Thyroid gland (tissue), 4 donors: ENCODE measurements around the gene SLCO3A1. TPM values are rescaled to one million over a fixed set of nuclear protein-coding genes. Genes with fewer than 3 reads are reported as not detected.

Source experiments
- DNase-seq, 2 donors: peaks; one replicate each; pipeline ENCODE4 v3.0.0-alpha.2; 2019
- H3K27ac ChIP-seq, 3 donors: fragments of 200-600 bp; sonication (generic); 1 replicate in 2 of 3; 2 replicates in 1 of 3; pipeline ENCODE4 v1.5.1; 2016 to 2019; ENCODE audit warnings: mild to moderate bottlenecking in 1 of 3, moderate library complexity in 1 of 3
- H3K27me3 ChIP-seq: fragments of 200-600 bp; sonication (generic); one replicate; pipeline ENCODE4 v1.5.1; 2019
- H3K36me3 ChIP-seq, 2 donors: fragments of 200-600 bp; sonication (generic); one replicate each; pipeline ENCODE4 v1.5.1; 2016 to 2019
- H3K4me1 ChIP-seq, 2 donors: fragments of 200-600 bp; sonication (generic); one replicate each; pipeline ENCODE4 v1.5.1; 2017 to 2019
- H3K4me3 ChIP-seq, 3 donors: fragments of 200-600 bp; sonication (generic); replicated peaks in 1 of 3; 1 replicate in 2 of 3; 2 replicates in 1 of 3; pipeline ENCODE4 v1.5.1; 2016; ENCODE audit warnings: mild to moderate bottlenecking in 1 of 3
- H3K9me3 ChIP-seq: fragments of 200-600 bp; sonication (generic); one replicate; pipeline ENCODE4 v1.5.1; 2017
- POLR2A ChIP-seq, 2 donors: fragments of 450-650 bp; IDR thresholded peaks; one replicate each; pipeline ENCODE4 v1.6.1; 2017; ENCODE audit warnings: antibody characterized with exemption in 2 of 2, mild to moderate bottlenecking in 2 of 2, moderate library complexity in 1 of 2
- WGBS, 2 donors: methylation state at CpG; one replicate each; pipeline ENCODE4 v1.1.5; 2017; 5-methylcytosine and 5-hydroxymethylcytosine counted together
- intact Hi-C: fragments of 100-400 bp; cut with DNase I; formaldehyde crosslinking; loops from one replicate; pipeline ENCODE4 v1.15.1; 2023
- total RNA-seq, 4 donors: library from RNA; depleted of rRNA; stranded (reverse); fragments of >200 nt; gene quantifications; one replicate each; pipeline ENCODE4 v1.2.3, GENCODE V29; 2016
- TF ChIP-seq, protein P1 (sequence below), 6 experiments: fragments of 200-600 bp in 3 of 6; fragments of 450-650 bp in 3 of 6; sonication (generic) in 3 of 6; IDR thresholded peaks; one replicate each; pipeline ENCODE4 v1.5.1; 2016 to 2019; ENCODE audit warnings: antibody characterized with exemption in 6 of 6, mild to moderate bottlenecking in 2 of 6, inconsistent platforms in 1 of 6, moderate library complexity in 1 of 6

Gene SLCO3A1
- total RNA-seq, 4 donors from 2014 or later: 23.3 to 31.4 (median 28.0) TPM

DNA sequence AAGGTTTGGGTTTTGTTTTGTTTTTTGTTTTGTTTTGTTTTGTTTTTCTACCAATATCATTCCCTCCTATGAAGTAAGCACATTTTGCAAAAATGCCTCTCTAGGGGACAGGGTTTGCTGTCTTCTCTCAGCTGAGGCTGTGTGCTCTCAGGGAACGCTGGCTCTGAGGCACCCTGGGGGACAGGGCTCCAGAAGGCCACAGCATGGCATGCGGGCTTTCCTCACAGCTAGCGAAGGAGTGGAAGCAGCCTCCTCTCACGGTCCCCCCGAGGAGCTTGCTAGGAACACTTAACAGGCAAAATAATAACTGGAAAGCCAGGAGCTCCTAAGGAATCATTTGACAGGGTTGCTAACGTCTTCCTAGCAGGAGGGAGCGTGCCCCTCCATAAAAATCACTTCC, 312.5 kb downstream of the SLCO3A1 start:
- H3K9me3 ChIP-seq: no peaks in the 10 kb centered on the region
- no peaks in the 10 kb centered on the region for H3K4me1 ChIP-seq
- intact Hi-C loops: no loop called here
- DNase-seq: no peak
- H3K36me3 ChIP-seq: peaks cover 0 to 12% of the 10 kb centered on the region in 2 donors
- TF ChIP-seq POLR2A (IDR thresholded peaks at IDR 0.05): no peak
- TF ChIP-seq, protein P1, sequence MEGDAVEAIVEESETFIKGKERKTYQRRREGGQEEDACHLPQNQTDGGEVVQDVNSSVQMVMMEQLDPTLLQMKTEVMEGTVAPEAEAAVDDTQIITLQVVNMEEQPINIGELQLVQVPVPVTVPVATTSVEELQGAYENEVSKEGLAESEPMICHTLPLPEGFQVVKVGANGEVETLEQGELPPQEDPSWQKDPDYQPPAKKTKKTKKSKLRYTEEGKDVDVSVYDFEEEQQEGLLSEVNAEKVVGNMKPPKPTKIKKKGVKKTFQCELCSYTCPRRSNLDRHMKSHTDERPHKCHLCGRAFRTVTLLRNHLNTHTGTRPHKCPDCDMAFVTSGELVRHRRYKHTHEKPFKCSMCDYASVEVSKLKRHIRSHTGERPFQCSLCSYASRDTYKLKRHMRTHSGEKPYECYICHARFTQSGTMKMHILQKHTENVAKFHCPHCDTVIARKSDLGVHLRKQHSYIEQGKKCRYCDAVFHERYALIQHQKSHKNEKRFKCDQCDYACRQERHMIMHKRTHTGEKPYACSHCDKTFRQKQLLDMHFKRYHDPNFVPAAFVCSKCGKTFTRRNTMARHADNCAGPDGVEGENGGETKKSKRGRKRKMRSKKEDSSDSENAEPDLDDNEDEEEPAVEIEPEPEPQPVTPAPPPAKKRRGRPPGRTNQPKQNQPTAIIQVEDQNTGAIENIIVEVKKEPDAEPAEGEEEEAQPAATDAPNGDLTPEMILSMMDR (IDR thresholded peaks at IDR 0.05): no peak
- H3K4me3 ChIP-seq: no peak overlapping the region
- WGBS, 2 donors: 70 to 75% methylated on average over 7 of the region's 7 CpGs
- no peaks in the 10 kb centered on the region for H3K27me3 ChIP-seq
- no peak overlapping the region for H3K27ac ChIP-seq

DNA sequence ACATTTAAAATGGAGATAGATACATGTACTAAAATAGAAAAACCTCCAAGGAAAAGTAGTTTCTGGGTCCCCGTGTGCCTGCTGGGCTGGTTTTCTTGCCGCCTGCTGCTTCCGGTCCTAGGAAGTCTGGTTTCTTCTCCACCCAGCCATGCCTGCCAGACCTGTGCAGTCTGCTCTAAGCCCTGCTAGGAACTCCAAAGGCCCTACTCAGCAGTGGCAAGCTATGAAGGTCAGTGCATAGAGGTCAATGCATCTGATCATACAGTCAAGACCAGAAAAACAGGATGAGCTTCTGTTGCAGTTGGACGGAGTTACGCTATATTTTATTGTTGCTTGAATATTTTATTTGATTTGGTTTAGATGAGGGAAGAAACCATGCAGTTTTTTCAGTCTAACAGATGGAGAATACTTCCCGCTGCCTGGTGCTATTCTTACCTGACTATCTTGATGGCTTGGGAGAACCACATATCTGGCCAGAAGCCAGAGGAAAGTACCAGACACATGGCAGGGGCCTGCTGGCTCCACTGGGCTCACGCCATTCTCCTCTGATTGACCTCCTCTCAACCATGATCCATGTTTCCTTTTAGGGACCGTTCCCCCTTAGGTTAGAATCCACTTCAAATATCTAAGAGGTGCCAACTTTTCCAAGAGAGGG, 313.4 kb downstream of the SLCO3A1 start:
- Histone ChIP-seq H3K4me3 (no peak overlapping the region), H3K9me3 (no peaks in the 10 kb centered on the region), H3K4me1 (no peaks in the 10 kb centered on the region), H3K27me3 (no peaks in the 10 kb centered on the region), H3K36me3 (peaks cover 0 to 12% of the 10 kb centered on the region in 2 donors), H3K27ac (no peak overlapping the region)
- no peak for DNase-seq
- 84 to 88% methylated on average over 8 of the region's 8 CpGs for WGBS, 2 donors
- intact Hi-C loops: no loop called here
- TF ChIP-seq POLR2A (IDR thresholded peaks at IDR 0.05): no peak
- TF ChIP-seq, protein P1 (IDR thresholded peaks at IDR 0.05): no peak

DNA sequence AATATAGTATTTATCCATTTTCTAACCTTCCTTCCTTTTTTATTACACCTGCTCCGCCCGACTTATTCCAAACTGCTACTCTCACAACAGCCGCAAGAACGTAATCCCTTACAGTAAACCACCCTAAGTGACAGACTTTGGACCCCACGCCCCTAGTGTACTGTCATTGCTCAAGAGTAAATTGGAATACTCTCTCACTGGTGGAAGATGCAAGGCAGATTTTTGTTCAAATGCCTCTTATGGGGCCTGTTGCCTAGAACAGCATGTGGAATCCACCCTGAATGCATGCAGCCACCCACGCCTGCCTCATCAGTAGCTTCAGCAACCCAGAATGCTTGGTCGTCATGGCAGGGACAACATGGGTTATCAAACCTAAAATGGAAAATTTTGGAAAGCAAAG, 313.9 kb downstream of the SLCO3A1 start:
- H3K9me3 ChIP-seq: no peaks in the 10 kb centered on the region
- H3K27me3 ChIP-seq: no peaks in the 10 kb centered on the region
- DNase-seq: no peak
- intact Hi-C loops: no loop called here
- 91 to 97% methylated on average over 7 of the region's 7 CpGs for WGBS, 2 donors
- H3K36me3 ChIP-seq: peaks cover 0 to 11% of the 10 kb centered on the region in 2 donors
- no peak overlapping the region for H3K4me3 ChIP-seq
- TF ChIP-seq POLR2A (IDR thresholded peaks at IDR 0.05): no peak
- TF ChIP-seq, protein P1 (IDR thresholded peaks at IDR 0.05): no peak
- H3K27ac ChIP-seq: no peak overlapping the region
- no peaks in the 10 kb centered on the region for H3K4me1 ChIP-seq

DNA sequence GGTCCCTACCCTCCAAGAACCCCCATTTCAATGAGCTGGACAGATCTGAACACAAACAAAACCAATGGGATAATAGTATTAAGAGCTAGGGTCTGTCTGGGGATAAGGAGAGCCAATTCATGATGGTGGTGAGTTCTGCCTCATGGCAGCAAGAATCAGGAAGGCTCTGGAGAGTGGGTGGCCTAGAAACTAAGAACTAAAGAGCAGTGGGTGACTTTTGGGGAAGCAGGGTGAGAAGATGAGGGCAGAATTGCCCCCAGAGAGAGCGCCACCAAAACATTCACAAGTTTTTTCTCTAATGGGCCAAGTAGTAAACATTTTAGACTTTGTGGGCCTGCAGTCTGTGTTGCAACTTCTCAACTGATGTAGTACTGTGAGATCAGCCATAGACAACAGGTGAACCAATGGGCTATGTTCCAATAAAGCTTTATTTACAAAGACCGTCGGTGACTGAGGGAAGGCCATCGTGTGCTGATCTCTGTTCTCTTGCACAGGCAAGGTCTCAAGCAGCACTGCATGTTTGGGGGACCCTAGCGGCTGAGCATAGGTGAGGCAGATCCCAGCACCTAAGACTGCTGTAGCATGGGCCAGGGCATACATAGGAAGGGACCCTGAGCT, 314.7 kb downstream of the SLCO3A1 start:
- intact Hi-C loops: no loop called here
- H3K27ac ChIP-seq: no peak overlapping the region
- H3K4me1 ChIP-seq: no peaks in the 10 kb centered on the region
- H3K4me3 ChIP-seq: no peak overlapping the region
- WGBS, 2 donors: 95 to 96% methylated on average over 5 of the region's 5 CpGs
- DNase-seq: no peak
- peaks cover 0 to 5% of the 10 kb centered on the region in 2 donors for H3K36me3 ChIP-seq
- H3K27me3 ChIP-seq: no peaks in the 10 kb centered on the region
- H3K9me3 ChIP-seq: no peaks in the 10 kb centered on the region
- no peak for TF ChIP-seq POLR2A (IDR thresholded peaks at IDR 0.05)
- TF ChIP-seq, protein P1 (IDR thresholded peaks at IDR 0.05): no peak

DNA sequence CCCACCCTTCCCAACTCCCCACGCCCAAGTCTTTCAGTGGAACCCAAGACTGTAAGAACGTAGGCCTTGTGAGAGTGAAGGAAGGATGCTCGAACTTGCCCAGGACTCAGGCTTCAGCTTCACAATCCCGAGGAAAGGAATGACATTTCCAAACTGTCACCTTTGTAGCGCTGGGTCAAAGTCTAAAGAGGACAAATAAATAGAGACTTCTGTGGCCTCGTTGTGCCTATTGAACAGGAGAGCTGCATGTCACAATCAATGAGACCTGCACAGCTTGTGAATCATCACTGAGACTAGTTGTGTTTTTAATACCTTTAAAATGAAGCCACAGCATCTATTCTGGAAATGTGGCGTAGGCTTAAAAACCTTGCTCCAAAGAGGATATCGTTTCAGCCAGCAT, 317.4 kb downstream of the SLCO3A1 start:
- TF ChIP-seq, protein P1 (IDR thresholded peaks at IDR 0.05): no peak
- 83 to 87% methylated on average over 8 of the region's 8 CpGs for WGBS, 2 donors
- no peaks in the 10 kb centered on the region for H3K36me3 ChIP-seq

More for the DNA sequence above, 317.4 kb downstream of the SLCO3A1 start:
- no peaks in the 10 kb centered on the region for H3K4me1 ChIP-seq
- H3K27me3 ChIP-seq: no peaks in the 10 kb centered on the region
- no peak for DNase-seq
- no peaks in the 10 kb centered on the region for H3K9me3 ChIP-seq
- H3K4me3 ChIP-seq: no peak overlapping the region
- intact Hi-C loops: no loop called here
- H3K27ac ChIP-seq: no peak overlapping the region
